GM23338 (cell line): Measurements from ENCODE around the gene LENEP.

Source experiments
- CREB1 ChIP-seq: fragments of 250-450 bp; sonication (Bioruptor Pico); IDR thresholded peaks from 2 replicates; pipeline ENCODE4 v1.5.0; 2020; ENCODE audit warnings: low read depth, mild to moderate bottlenecking, moderate library complexity
- EZH2 ChIP-seq: fragments of 200-600 bp; sonication (generic); IDR thresholded peaks from one replicate; pipeline ENCODE4 v1.8.0; 2017; ENCODE audit warnings: antibody characterized with exemption, mild to moderate bottlenecking, low read depth; ENCODE audit not compliant: unreplicated experiment
- EZH2phosphoT487 ChIP-seq: fragments of 200-600 bp; sonication (generic); IDR thresholded peaks from one replicate; pipeline ENCODE4 v1.8.1; 2018; ENCODE audit warnings: antibody characterized with exemption; ENCODE audit not compliant: unreplicated experiment
- POLR2AphosphoS5 ChIP-seq: IDR thresholded peaks from 2 replicates; pipeline ENCODE4 v1.6.1; 2016; ENCODE audit warnings: antibody characterized with exemption, low read depth
- STAT1 ChIP-seq: IDR thresholded peaks from one replicate; pipeline ENCODE4 v1.6.1; 2016; ENCODE audit warnings: antibody characterized with exemption; ENCODE audit not compliant: unreplicated experiment
- ZNF114 ChIP-seq: fragments of 250-450 bp; sonication (Bioruptor Pico); IDR thresholded peaks from 2 replicates; pipeline ENCODE4 v1.5.0; 2020; ENCODE audit warnings: mild to moderate bottlenecking, moderate library complexity
- TF ChIP-seq, protein P1 (sequence below), 2 experiments: fragments of 200-600 bp in 1 of 2; sonication (generic) in 1 of 2; conservative IDR thresholded peaks; 2 replicates each; pipeline versions ENCODE4 v1.5.1 to v1.6.1; 2016 to 2017; ENCODE audit warnings: antibody characterized with exemption in 2 of 2, low read depth in 2 of 2, mild to moderate bottlenecking in 2 of 2, moderate library complexity in 1 of 2
- TF ChIP-seq, protein P2 (sequence below): IDR thresholded peaks from one replicate; pipeline ENCODE4 v1.6.1; 2018; ENCODE audit warnings: antibody characterized with exemption; ENCODE audit not compliant: unreplicated experiment
- TF ChIP-seq, protein P3 (sequence below): IDR thresholded peaks from 2 replicates; pipeline ENCODE4 v1.6.1; 2016; ENCODE audit warnings: antibody characterized with exemption

DNA sequence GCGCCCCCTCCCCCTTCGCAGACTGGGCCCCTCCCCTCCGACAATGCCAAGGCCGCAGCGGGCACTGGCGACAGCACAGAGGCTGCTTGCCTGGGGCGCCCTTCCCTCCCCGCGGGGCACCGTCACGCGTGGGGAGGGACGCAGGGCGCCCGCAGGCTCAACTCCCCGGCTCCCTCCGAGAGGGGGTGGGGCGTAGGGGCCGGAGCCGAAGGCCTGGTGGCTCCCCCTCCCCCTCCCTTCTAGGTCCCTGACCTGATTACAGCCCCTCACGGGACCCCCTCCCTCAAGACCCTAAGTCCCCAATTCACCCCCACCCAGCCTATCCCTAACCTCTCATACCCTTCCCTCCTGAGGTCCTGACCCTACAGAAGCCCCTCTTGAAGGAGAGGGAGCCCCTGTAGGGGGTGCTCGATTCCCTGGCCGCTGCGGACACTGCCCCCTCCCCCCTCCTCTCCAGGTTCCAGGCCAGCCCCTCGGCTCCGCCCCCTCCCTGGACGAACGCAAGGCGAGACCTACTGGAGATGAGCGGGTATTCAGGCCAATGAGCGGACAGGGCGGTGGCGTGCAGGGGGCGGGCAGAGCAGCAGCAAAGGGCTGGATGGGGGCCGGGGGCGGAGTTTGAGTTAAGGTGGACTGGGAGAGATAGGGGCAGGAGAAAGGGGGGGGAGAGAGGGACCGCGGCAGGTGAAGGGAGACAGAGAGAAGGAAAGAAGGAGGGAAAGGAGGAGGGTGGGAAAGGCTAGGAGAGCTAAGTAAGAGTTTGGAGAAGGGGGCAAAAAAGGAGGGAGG lies 8.5 kb downstream of the LENEP start:
- TF ChIP-seq, protein P1, sequence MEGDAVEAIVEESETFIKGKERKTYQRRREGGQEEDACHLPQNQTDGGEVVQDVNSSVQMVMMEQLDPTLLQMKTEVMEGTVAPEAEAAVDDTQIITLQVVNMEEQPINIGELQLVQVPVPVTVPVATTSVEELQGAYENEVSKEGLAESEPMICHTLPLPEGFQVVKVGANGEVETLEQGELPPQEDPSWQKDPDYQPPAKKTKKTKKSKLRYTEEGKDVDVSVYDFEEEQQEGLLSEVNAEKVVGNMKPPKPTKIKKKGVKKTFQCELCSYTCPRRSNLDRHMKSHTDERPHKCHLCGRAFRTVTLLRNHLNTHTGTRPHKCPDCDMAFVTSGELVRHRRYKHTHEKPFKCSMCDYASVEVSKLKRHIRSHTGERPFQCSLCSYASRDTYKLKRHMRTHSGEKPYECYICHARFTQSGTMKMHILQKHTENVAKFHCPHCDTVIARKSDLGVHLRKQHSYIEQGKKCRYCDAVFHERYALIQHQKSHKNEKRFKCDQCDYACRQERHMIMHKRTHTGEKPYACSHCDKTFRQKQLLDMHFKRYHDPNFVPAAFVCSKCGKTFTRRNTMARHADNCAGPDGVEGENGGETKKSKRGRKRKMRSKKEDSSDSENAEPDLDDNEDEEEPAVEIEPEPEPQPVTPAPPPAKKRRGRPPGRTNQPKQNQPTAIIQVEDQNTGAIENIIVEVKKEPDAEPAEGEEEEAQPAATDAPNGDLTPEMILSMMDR (conservative IDR thresholded peaks at IDR 0.05; ENCODE audit: low read depth in 2 of 2), result peak; percentile 50 to 52
- TF ChIP-seq EZH2 (no peak), EZH2phosphoT487 (no peak), ZNF114 (CRISPR knock-in tag) (no peak), STAT1 (no peak), POLR2AphosphoS5 (peak; percentile 51), CREB1 (CRISPR knock-in tag) (peak; percentile 73)
- TF ChIP-seq, protein P2, sequence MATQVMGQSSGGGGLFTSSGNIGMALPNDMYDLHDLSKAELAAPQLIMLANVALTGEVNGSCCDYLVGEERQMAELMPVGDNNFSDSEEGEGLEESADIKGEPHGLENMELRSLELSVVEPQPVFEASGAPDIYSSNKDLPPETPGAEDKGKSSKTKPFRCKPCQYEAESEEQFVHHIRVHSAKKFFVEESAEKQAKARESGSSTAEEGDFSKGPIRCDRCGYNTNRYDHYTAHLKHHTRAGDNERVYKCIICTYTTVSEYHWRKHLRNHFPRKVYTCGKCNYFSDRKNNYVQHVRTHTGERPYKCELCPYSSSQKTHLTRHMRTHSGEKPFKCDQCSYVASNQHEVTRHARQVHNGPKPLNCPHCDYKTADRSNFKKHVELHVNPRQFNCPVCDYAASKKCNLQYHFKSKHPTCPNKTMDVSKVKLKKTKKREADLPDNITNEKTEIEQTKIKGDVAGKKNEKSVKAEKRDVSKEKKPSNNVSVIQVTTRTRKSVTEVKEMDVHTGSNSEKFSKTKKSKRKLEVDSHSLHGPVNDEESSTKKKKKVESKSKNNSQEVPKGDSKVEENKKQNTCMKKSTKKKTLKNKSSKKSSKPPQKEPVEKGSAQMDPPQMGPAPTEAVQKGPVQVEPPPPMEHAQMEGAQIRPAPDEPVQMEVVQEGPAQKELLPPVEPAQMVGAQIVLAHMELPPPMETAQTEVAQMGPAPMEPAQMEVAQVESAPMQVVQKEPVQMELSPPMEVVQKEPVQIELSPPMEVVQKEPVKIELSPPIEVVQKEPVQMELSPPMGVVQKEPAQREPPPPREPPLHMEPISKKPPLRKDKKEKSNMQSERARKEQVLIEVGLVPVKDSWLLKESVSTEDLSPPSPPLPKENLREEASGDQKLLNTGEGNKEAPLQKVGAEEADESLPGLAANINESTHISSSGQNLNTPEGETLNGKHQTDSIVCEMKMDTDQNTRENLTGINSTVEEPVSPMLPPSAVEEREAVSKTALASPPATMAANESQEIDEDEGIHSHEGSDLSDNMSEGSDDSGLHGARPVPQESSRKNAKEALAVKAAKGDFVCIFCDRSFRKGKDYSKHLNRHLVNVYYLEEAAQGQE, result no peak
- TF ChIP-seq, protein P3, sequence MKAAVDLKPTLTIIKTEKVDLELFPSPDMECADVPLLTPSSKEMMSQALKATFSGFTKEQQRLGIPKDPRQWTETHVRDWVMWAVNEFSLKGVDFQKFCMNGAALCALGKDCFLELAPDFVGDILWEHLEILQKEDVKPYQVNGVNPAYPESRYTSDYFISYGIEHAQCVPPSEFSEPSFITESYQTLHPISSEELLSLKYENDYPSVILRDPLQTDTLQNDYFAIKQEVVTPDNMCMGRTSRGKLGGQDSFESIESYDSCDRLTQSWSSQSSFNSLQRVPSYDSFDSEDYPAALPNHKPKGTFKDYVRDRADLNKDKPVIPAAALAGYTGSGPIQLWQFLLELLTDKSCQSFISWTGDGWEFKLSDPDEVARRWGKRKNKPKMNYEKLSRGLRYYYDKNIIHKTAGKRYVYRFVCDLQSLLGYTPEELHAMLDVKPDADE, result 0 out of 2 replicates have a peak, but pooled peaks have one; percentile 3
